GM23248 (cell line): Measurements from ENCODE around the gene EEF2KMT. TPM values are rescaled to one million over a fixed set of nuclear protein-coding genes. Genes with fewer than 3 reads are reported as not detected.
"Not testable (repeated sequence)": the region's sequence is repeated elsewhere in the genome, so short reads cannot be mapped to it uniquely, and the experiment has no call there.

ENCODE experiments used
- DNase-seq: peaks from one replicate; pipeline ENCODE4 v3.0.0-alpha.2; 2015
- H2AFZ ChIP-seq: fragments of 200-600 bp; sonication (generic); 2 replicates; pipeline ENCODE4 v1.6.1; 2016; ENCODE audit warnings: antibody characterized with exemption
- H3F3A ChIP-seq: fragments of 200-600 bp; sonication (generic); 2 replicates; pipeline ENCODE4 v1.6.1; 2016; ENCODE audit warnings: mild to moderate bottlenecking, antibody characterized with exemption, mixed run types; ENCODE audit not compliant: insufficient read depth
- H3K27ac ChIP-seq: fragments of 200-600 bp; sonication (generic); 2 replicates; pipeline ENCODE4 v1.5.1; 2016; ENCODE audit warnings: mild to moderate bottlenecking
- H3K27me3 ChIP-seq: fragments of 200-600 bp; sonication (generic); replicated peaks from 2 replicates; pipeline ENCODE4 v1.6.1; 2016; ENCODE audit warnings: mild to moderate bottlenecking; ENCODE audit not compliant: insufficient read depth
- H3K36me3 ChIP-seq: fragments of 200-600 bp; sonication (generic); 2 replicates; pipeline ENCODE4 v1.6.1; 2016; ENCODE audit warnings: low read depth, mild to moderate bottlenecking
- H3K4me1 ChIP-seq: fragments of 200-600 bp; sonication (generic); 2 replicates; pipeline ENCODE4 v1.6.1; 2016; ENCODE audit warnings: mild to moderate bottlenecking; ENCODE audit not compliant: insufficient read depth
- H3K4me2 ChIP-seq: fragments of 200-600 bp; sonication (generic); one replicate; pipeline ENCODE4 v1.6.1; 2016; ENCODE audit warnings: mild to moderate bottlenecking; ENCODE audit not compliant: unreplicated experiment
- H3K4me3 ChIP-seq: fragments of 200-600 bp; sonication (generic); 2 replicates; pipeline ENCODE4 v1.5.1; 2016; ENCODE audit warnings: mild to moderate bottlenecking
- H3K79me2 ChIP-seq: fragments of 200-600 bp; sonication (generic); 2 replicates; pipeline ENCODE4 v1.6.1; 2016; ENCODE audit warnings: mild to moderate bottlenecking; ENCODE audit not compliant: insufficient read depth
- H3K9ac ChIP-seq: fragments of 200-600 bp; sonication (generic); 2 replicates; pipeline ENCODE4 v1.6.1; 2016; ENCODE audit warnings: mild to moderate bottlenecking
- H3K9me2 ChIP-seq: fragments of 200-600 bp; sonication (generic); 2 replicates; pipeline ENCODE4 v1.6.1; 2016; ENCODE audit warnings: mixed run types, mild to moderate bottlenecking, moderate library complexity; ENCODE audit not compliant: insufficient read depth
- H3K9me3 ChIP-seq: fragments of 200-600 bp; sonication (generic); one replicate; pipeline ENCODE4 v1.6.1; 2017; ENCODE audit warnings: low read depth
- H4K20me1 ChIP-seq: fragments of 200-600 bp; sonication (generic); 2 replicates; pipeline ENCODE4 v1.6.0; 2016; ENCODE audit not compliant: insufficient read depth
- EZH2 ChIP-seq: fragments of 200-600 bp; sonication (generic); IDR thresholded peaks from 2 replicates; pipeline ENCODE4 v1.6.1; 2018; ENCODE audit warnings: antibody characterized with exemption, mild to moderate bottlenecking; ENCODE audit not compliant: insufficient read depth, poor library complexity, severe bottlenecking
- EZH2phosphoT487 ChIP-seq: fragments of 200-600 bp; sonication (generic); IDR thresholded peaks from 2 replicates; pipeline ENCODE4 v1.6.1; 2018; ENCODE audit warnings: antibody characterized with exemption, moderate library complexity, mild to moderate bottlenecking, low read depth; ENCODE audit not compliant: insufficient read depth
- WGBS, 2 experiments: methylation state at CpG; one replicate each; pipeline ENCODE4 v1.1.6; 2015 to 2017; ENCODE audit warnings: low lambda C conversion rate in 2 of 2, low coverage in 1 of 2; ENCODE audit errors: missing lambda C conversion rate in 2 of 2; 5-methylcytosine and 5-hydroxymethylcytosine counted together
- in situ Hi-C: fragments of 300-500 bp; cut with MboI; formaldehyde crosslinking; loops from 2 replicates; pipeline ENCODE4 v1.15.0; 2020
- polyA plus RNA-seq: library from polyadenylated mRNA; unstranded; fragments of >200 nt; fragmentation: Nextera tagmentation; extraction: Ambion mirVana; gene quantifications from 2 replicates; pipeline ENCODE4 v1.2.1, GENCODE V29; 2016
- total RNA-seq: library from RNA; depleted of rRNA; stranded (reverse); fragments of >200 nt; shearing (Covaris generic); gene quantifications from 2 replicates; pipeline ENCODE4 v1.2.3, GENCODE V29; 2014

EEF2KMT gene
- total and polyA plus RNA-seq, 2 experiments from 2014 or later = 11.2 to 16.2 TPM

GRCh38 chr16:5077304-5077703, 20.3 kb downstream of the EEF2KMT start:
- Histone ChIP-seq H3K9me2 (no peaks in the 10 kb centered on the region), H3K9ac (no peak overlapping the region), H3K4me2 (no peak overlapping the region), H3K27me3 (no peaks in the 10 kb centered on the region), H3F3A (peaks cover 7% of the 10 kb centered on the region), H2AFZ (no peak overlapping the region), H3K79me2 (peaks cover 30% of the 10 kb centered on the region), H3K27ac (no peak overlapping the region), H3K36me3 (no peaks in the 10 kb centered on the region), H3K4me3 (no peak overlapping the region), H4K20me1 (no peaks in the 10 kb centered on the region), H3K9me3 (no peaks in the 10 kb centered on the region), H3K4me1 (peaks cover 14% of the 10 kb centered on the region)
- in situ Hi-C loops = no loop called here
- TF ChIP-seq EZH2 (no peak), EZH2phosphoT487 (no peak)
- no peak for DNase-seq
- WGBS, 2 experiments = 94 to 95% methylated on average over 13 of the region's 13 CpGs

- no peaks in the 10 kb centered on the region for H3K9me2 ChIP-seq
- H3K4me3 ChIP-seq = no peak overlapping the region
- H3K9ac ChIP-seq = no peak overlapping the region
- H3K27ac ChIP-seq = no peak overlapping the region
- no peaks in the 10 kb centered on the region for H3K9me3 ChIP-seq
- no peak for DNase-seq
- H4K20me1 ChIP-seq = no peaks in the 10 kb centered on the region
- no peak overlapping the region for H2AFZ ChIP-seq
- H3K4me2 ChIP-seq = no peak overlapping the region
- no peaks in the 10 kb centered on the region for H3K36me3 ChIP-seq
- WGBS, 2 experiments = 63 to 70% methylated on average over 5 of the region's 5 CpGs
- TF ChIP-seq EZH2 (no peak), EZH2phosphoT487 (no peak)
- in situ Hi-C loops = no loop called here
- H3F3A ChIP-seq = peaks cover 18% of the 10 kb centered on the region
- H3K79me2 ChIP-seq = peaks cover 33% of the 10 kb centered on the region
- peaks cover 19% of the 10 kb centered on the region for H3K4me1 ChIP-seq
- no peaks in the 10 kb centered on the region for H3K27me3 ChIP-seq
Measured at GRCh38 chr16:5075637-5076036, 22.0 kb downstream of the EEF2KMT start.

GRCh38 chr16:5073771-5074170, 23.8 kb downstream of the EEF2KMT start:
- H3K27me3 ChIP-seq, H2AFZ ChIP-seq, H3K9me3 ChIP-seq, H3K36me3 ChIP-seq, H3K9me2 ChIP-seq, H3K27ac ChIP-seq, H3K4me3 ChIP-seq, H4K20me1 ChIP-seq, in situ Hi-C loops, DNase-seq, H3K9ac ChIP-seq: not testable (repeated sequence)
- WGBS, 2 experiments = 92 to 93% methylated on average over 15 of the region's 15 CpGs
- peaks cover 19% of the 10 kb centered on the region for H3K4me1 ChIP-seq
- H3F3A ChIP-seq = peaks cover 18% of the 10 kb centered on the region
- H3K79me2 ChIP-seq = peaks cover 33% of the 10 kb centered on the region
- peak overlapping the region; percentile 96 for H3K4me2 ChIP-seq

- TF ChIP-seq EZH2 (no peak), EZH2phosphoT487 (no peak)
- Histone ChIP-seq H3K9me3 (no peaks in the 10 kb centered on the region), H3K4me3 (peak overlapping the region; percentile 86), H3K79me2 (peaks cover 33% of the 10 kb centered on the region), H3K27ac (peak overlapping the region; percentile 88; the same call in 1 of the 2 replicates), H3K36me3 (no peaks in the 10 kb centered on the region), H3K4me2 (peak overlapping the region; percentile 96), H3F3A (peaks cover 18% of the 10 kb centered on the region), H4K20me1 (no peaks in the 10 kb centered on the region), H2AFZ (no peak overlapping the region), H3K9ac (peak overlapping the region; percentile 92), H3K9me2 (no peaks in the 10 kb centered on the region), H3K27me3 (no peaks in the 10 kb centered on the region), H3K4me1 (peaks cover 19% of the 10 kb centered on the region)
- DNase-seq = peak; percentile 76
- in situ Hi-C loops = no loop called here
- WGBS, 2 experiments = 59 to 68% methylated on average over 2 of the region's 2 CpGs
Measured at GRCh38 chr16:5073279-5073629, 24.3 kb downstream of the EEF2KMT start.
